Mucosa of descending colon (tissue), 3 donors: ENCODE data around the gene DPYD. TPM values are rescaled to one million over a fixed set of nuclear protein-coding genes. Genes with fewer than 3 reads are reported as not detected.

ENCODE experiments used
- ATAC-seq: fragments of 200-7000 bp; cut with Tn5 transposase; one replicate; pipeline ENCODE4 v1.9.1; 2020; ENCODE audit warnings: mild to moderate bottlenecking, moderate library complexity
- DNase-seq, 3 donors: peaks; one replicate each; pipeline ENCODE4 v3.0.0-alpha.2; 2020
- H3K36me3 ChIP-seq: fragments of 200-600 bp; one replicate; pipeline ENCODE4 v1.8.0; 2021; ENCODE audit warnings: low read depth, mild to moderate bottlenecking
- H3K4me1 ChIP-seq: fragments of 200-600 bp; one replicate; pipeline ENCODE4 v1.8.0; 2021; ENCODE audit warnings: low read depth, mild to moderate bottlenecking
- H3K4me3 ChIP-seq: fragments of 200-600 bp; one replicate; pipeline ENCODE4 v1.8.0; 2021; ENCODE audit warnings: mild to moderate bottlenecking
- H3K9me3 ChIP-seq: fragments of 200-600 bp; one replicate; pipeline ENCODE4 v1.8.0; 2021; ENCODE audit warnings: mild to moderate bottlenecking
- CTCF ChIP-seq: fragments of 200-600 bp; IDR thresholded peaks from one replicate; pipeline ENCODE4 v1.8.0; 2022; ENCODE audit warnings: antibody characterized with exemption, mild to moderate bottlenecking
- intact Hi-C, 2 donors: fragments of 100-400 bp; cut with DNase I in 1 of 2; cut with micrococcal nuclease in 1 of 2; formaldehyde crosslinking; loops; one replicate each; pipeline versions ENCODE4 v1.11.0 to v1.11.1; 2022; cut with DNase I, micrococcal nuclease
- total RNA-seq, 3 donors: library from RNA; stranded (reverse); fragmentation: NEBNext Ultra II Directional in 2 of 3; extraction: Animal tissue kit (Norgen Biotek cat#: 25700) in 2 of 3; gene quantifications; one replicate each; pipeline versions ENCODE4 v1.2.1 to v1.2.4, GENCODE V29; 2021 to 2023
- donor health status: DM: no; HTN: no; CAD: no; lungs with moderate emphysema.
- donor health status: DM: no; HTN: no; CAD: no.
- donor health status: DM: no; HTN: yes; CAD: no.

DPYD gene
- total RNA-seq, 3 donors from 2014 or later = 13.8 to 33.3 (median 19.7) TPM

GRCh38 chr1:97634758-97635157, 286.1 kb downstream of the DPYD start:
- ATAC-seq = no peak
- no peak for TF ChIP-seq CTCF
- Histone ChIP-seq H3K4me3 (no peak overlapping the region), H3K36me3 (no peaks in the 10 kb centered on the region), H3K4me1 (no peaks in the 10 kb centered on the region), H3K9me3 (no peaks in the 10 kb centered on the region)
- intact Hi-C loops = no loop called here
- no peak for DNase-seq

DNA sequence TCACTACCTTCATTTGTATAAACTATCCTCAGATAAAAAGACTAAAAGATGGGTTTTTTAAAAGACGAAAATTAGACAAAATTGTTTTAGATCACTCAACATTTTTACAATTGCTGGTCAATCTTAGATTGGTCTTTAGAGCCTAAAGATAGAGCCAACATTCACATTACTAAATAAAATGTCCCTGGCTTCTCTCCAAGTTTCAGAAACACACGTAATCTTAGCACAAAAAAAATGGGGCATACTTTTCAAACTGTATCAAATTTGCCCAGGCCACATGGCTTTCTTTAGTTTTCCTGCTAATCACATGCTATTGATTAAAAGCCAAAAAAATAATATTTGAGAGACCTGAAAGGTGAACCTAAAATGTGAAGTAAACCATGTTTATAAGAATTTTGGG, 288.1 kb downstream of the DPYD start:
- no peak for ATAC-seq
- no peak for DNase-seq
- intact Hi-C loops = no loop called here
- Histone ChIP-seq H3K36me3 (no peaks in the 10 kb centered on the region), H3K9me3 (no peaks in the 10 kb centered on the region), H3K4me3 (no peak overlapping the region), H3K4me1 (no peaks in the 10 kb centered on the region)
- no peak for TF ChIP-seq CTCF

- Histone ChIP-seq H3K9me3 (no peaks in the 10 kb centered on the region), H3K4me1 (no peaks in the 10 kb centered on the region), H3K4me3 (no peak overlapping the region), H3K36me3 (no peaks in the 10 kb centered on the region)
- ATAC-seq = no peak
- intact Hi-C loops = no loop called here
- DNase-seq = no peak
- TF ChIP-seq CTCF = no peak
These were observed 288.8 kb downstream of the DPYD start for GRCh38 chr1:97632075-97632474.

GRCh38 chr1:97630948-97631347, 289.9 kb downstream of the DPYD start:
- no peak overlapping the region for H3K4me3 ChIP-seq
- ATAC-seq (no peak), DNase-seq (no peak)
- no peaks in the 10 kb centered on the region for H3K4me1 ChIP-seq
- H3K36me3 ChIP-seq = no peaks in the 10 kb centered on the region
- no peak for TF ChIP-seq CTCF
- intact Hi-C loops = no loop called here
- H3K9me3 ChIP-seq = no peaks in the 10 kb centered on the region

DNA sequence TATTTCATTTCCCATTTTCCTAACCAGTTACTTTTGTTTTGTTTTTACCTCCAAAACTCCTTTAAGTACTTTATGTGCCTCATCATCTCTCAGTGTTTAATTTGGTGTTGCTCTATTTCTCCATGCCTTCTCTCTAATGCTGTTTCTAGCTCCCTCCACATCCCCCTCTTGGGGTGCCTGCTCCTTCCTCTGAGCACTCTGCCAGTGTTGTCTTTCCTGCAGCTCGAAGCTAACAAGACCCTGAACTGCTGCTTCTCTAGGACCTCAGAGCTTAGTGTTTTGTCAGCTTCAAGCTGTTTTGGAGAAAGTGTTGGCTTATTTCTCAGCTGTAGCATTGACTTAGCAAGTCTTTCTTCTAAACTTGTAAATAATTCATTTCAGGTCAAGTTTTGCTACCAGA, 290.6 kb downstream of the DPYD start:
- TF ChIP-seq CTCF = no peak
- Histone ChIP-seq H3K36me3 (no peaks in the 10 kb centered on the region), H3K4me3 (no peak overlapping the region), H3K4me1 (no peaks in the 10 kb centered on the region), H3K9me3 (no peaks in the 10 kb centered on the region)
- ATAC-seq (no peak), DNase-seq (no peak)
- intact Hi-C loops = no loop called here

DNA sequence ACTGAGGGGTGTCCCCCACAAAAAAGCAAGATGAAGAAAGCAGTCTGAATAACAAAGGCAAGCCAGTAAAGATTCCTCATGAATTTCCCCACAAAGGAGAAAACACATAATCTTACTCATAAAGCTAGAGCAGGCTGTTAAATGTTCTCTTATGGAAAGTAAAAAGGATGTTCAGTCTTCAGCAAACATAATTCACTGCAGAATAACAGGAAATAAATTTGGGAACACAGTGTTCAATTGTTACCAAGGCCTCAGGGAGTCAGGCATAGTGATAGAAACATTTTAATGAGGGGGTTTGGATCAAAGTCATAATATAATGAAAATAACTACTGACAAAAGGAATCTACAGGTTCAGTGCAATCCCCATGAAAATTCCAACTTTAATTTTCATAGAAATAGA, 297.6 kb downstream of the DPYD start:
- ATAC-seq (peak; percentile 77), DNase-seq (no peak)
- intact Hi-C loops = no loop called here
- TF ChIP-seq CTCF = no peak
- no peaks in the 10 kb centered on the region for H3K4me1 ChIP-seq
- H3K36me3 ChIP-seq = no peaks in the 10 kb centered on the region
- no peaks in the 10 kb centered on the region for H3K9me3 ChIP-seq
- no peak overlapping the region for H3K4me3 ChIP-seq
